Ovary (tissue), 9 donors: Measurements from ENCODE around the gene ALOX5AP. TPM values are rescaled to one million over a fixed set of nuclear protein-coding genes. Genes with fewer than 3 reads are reported as not detected.

ENCODE experiments used
- DNase-seq, 5 donors: peaks; one replicate each; pipeline ENCODE4 v3.0.0-alpha.2; 2019 to 2020
- H3K27ac ChIP-seq, 2 donors: fragments of 200-600 bp; one replicate each; pipeline versions ENCODE4 v1.5.1 to v1.8.0; 2019 to 2022
- H3K27me3 ChIP-seq: fragments of 200-600 bp; one replicate; pipeline ENCODE4 v1.8.0; 2022
- H3K36me3 ChIP-seq: fragments of 200-600 bp; sonication (generic); one replicate; pipeline ENCODE4 v1.5.1; 2019
- H3K4me1 ChIP-seq: one replicate; pipeline ENCODE4 v1.8.1; 2013; ENCODE audit warnings: mild to moderate bottlenecking, moderate library complexity; ENCODE audit not compliant: insufficient read depth
- H3K4me3 ChIP-seq: fragments of 200-600 bp; sonication (generic); one replicate; pipeline ENCODE4 v1.5.1; 2017
- H3K9me3 ChIP-seq, 2 donors: fragments of 200-600 bp in 1 of 2; sonication (generic) in 1 of 2; one replicate each; pipeline versions ENCODE4 v1.5.1 to v1.8.1; 2013 to 2019; ENCODE audit warnings: mild to moderate bottlenecking in 1 of 2, moderate library complexity in 1 of 2
- CTCF ChIP-seq, 3 donors: fragments of 450-650 bp in 2 of 3; fragments of 200-600 bp in 1 of 3; IDR thresholded peaks; one replicate each; pipeline versions ENCODE4 v1.5.1 to v1.8.0; 2016 to 2022; ENCODE audit warnings: antibody characterized with exemption in 3 of 3, mild to moderate bottlenecking in 1 of 3
- EP300 ChIP-seq: sonication (generic); formaldehyde crosslinking; IDR thresholded peaks from one replicate; pipeline ENCODE4 v1.6.1; 2017; ENCODE audit warnings: antibody characterized with exemption
- POLR2A ChIP-seq: fragments of 450-650 bp; IDR thresholded peaks from one replicate; pipeline ENCODE4 v1.6.1; 2017; ENCODE audit warnings: antibody characterized with exemption, mild to moderate bottlenecking, moderate library complexity
- WGBS, 3 donors: extraction: QIAGEN DNeasy Blood & Tissue Kit in 1 of 3; methylation state at CpG; one replicate each; pipeline versions ENCODE4 v1.1.5 to v1.1.7; 2013 to 2017; 5-methylcytosine and 5-hydroxymethylcytosine counted together
- intact Hi-C, 4 donors: fragments of 100-400 bp; cut with DNase I; formaldehyde crosslinking; loops; one replicate each; pipeline versions ENCODE4 v1.11.0 to v1.15.1; 2022 to 2023
- polyA plus RNA-seq, 2 donors: library from polyadenylated mRNA; stranded (reverse); fragments of 200-250 nt in 1 of 2; fragments of 350-450 nt in 1 of 2; fragmentation: Illumina TruSeq in 1 of 2; extraction: RNeasy Lipid Tissue Mini Kit (QIAGEN cat#74804) in 1 of 2; gene quantifications; one replicate each; pipeline ENCODE4 v1.2.3, GENCODE V29; 2013 to 2014
- total RNA-seq, 7 donors: library from RNA; depleted of rRNA in 2 of 7; stranded (reverse); fragments of >200 nt in 2 of 7; fragmentation: NEBNext Ultra II Directional in 3 of 7; extraction: Animal tissue kit (Norgen Biotek cat#: 25700) in 3 of 7; gene quantifications; one replicate each; pipeline versions ENCODE4 v1.1.0 to v1.2.4, GENCODE V29; 2016 to 2023
- donor health status: DM: no; HTN: no; CAD: no; lungs with moderate emphysema.
- donor health status: DM: no; HTN: no; CAD: no.
- donor health status: Bipolar disorder and iron deficiency.
- donor health status: DM: yes; HTN: yes; CAD: no.
- donor health status: DM: no; HTN: no; CAD: no.
- donor health status: DM: yes; HTN: yes; CAD: no.

Gene ALOX5AP
- total and polyA plus RNA-seq, 9 donors = 3.3 to 41.6 (median 10.8) TPM

GRCh38 chr13:30779016-30779415 is 43.7 kb downstream of the ALOX5AP start:
- Histone ChIP-seq H3K4me3 (no peak overlapping the region), H3K27me3 (no peaks in the 10 kb centered on the region), H3K9me3 (no peaks in the 10 kb centered on the region), H3K4me1 (no peaks in the 10 kb centered on the region), H3K27ac (no peak overlapping the region), H3K36me3 (no peaks in the 10 kb centered on the region)
- intact Hi-C loops = no loop called here
- WGBS, 3 donors = 83 to 88% (median 86%) methylated on average over 5 of the region's 5 CpGs
- no peak for DNase-seq
- TF ChIP-seq CTCF (IDR thresholded peaks at IDR 0.05) (no peak), EP300 (no peak)

- intact Hi-C loops = no loop called here
- no peaks in the 10 kb centered on the region for H3K27me3 ChIP-seq
- H3K4me3 ChIP-seq = no peak overlapping the region
- H3K27ac ChIP-seq = no peak overlapping the region
- no peaks in the 10 kb centered on the region for H3K4me1 ChIP-seq
- DNase-seq = no peak
- H3K36me3 ChIP-seq = no peaks in the 10 kb centered on the region
- no peak for TF ChIP-seq EP300
- no peak for TF ChIP-seq POLR2A
- no peak for TF ChIP-seq CTCF (IDR thresholded peaks at IDR 0.05)
- H3K9me3 ChIP-seq = no peaks in the 10 kb centered on the region
- 53 to 63% (median 56%) methylated on average over 3 of the region's 3 CpGs for WGBS, 3 donors
Measured at GRCh38 chr13:30779608-30780007, 44.3 kb downstream of the ALOX5AP start.

- no peak overlapping the region for H3K4me3 ChIP-seq
- TF ChIP-seq CTCF (IDR thresholded peaks at IDR 0.05) (no peak), EP300 (no peak), POLR2A (no peak)
- no peak overlapping the region for H3K27ac ChIP-seq
- H3K27me3 ChIP-seq = no peaks in the 10 kb centered on the region
- no peaks in the 10 kb centered on the region for H3K4me1 ChIP-seq
- H3K36me3 ChIP-seq = no peaks in the 10 kb centered on the region
- no peaks in the 10 kb centered on the region for H3K9me3 ChIP-seq
- 73 to 81% (median 79%) methylated on average over 2 of the region's 2 CpGs for WGBS, 3 donors
- no peak for DNase-seq
- intact Hi-C loops = no loop called here
Measured at GRCh38 chr13:30780338-30780981, 45.1 kb downstream of the ALOX5AP start.

- 54 to 58% (median 56%) methylated on average over 8 of the region's 8 CpGs for WGBS, 3 donors
- intact Hi-C loops = no loop called here
- no peak for TF ChIP-seq CTCF (IDR thresholded peaks at IDR 0.05)
- Histone ChIP-seq H3K27me3 (no peaks in the 10 kb centered on the region), H3K27ac (no peak overlapping the region), H3K9me3 (no peaks in the 10 kb centered on the region), H3K36me3 (no peaks in the 10 kb centered on the region), H3K4me3 (no peak overlapping the region), H3K4me1 (peaks cover 2% of the 10 kb centered on the region)
- no peak for DNase-seq
Measured at GRCh38 chr13:30785191-30785850, 50.0 kb downstream of the ALOX5AP start.
